Measurements from ENCODE around the gene TMOD3.
A peak's percentile ranks its signal among the peaks of the same experiment; 100 is the strongest.
"Not testable (repeated sequence)": the region's sequence is repeated elsewhere in the genome, so short reads cannot be mapped to it uniquely, and the experiment has no call there.

The TMOD3 gene

GRCh38 chr15:51884517-51885236 is 55.2 kb downstream of the TMOD3 start:
- no peak for TF ChIP-seq CTCF (conservative IDR thresholded peaks at IDR 0.05; ENCODE audit: low read depth, low read length)
- DNase-seq (ENCODE audit: low read depth): no peak
- H3K4me3 ChIP-seq (ENCODE audit: low read depth, low read length): no peak overlapping the region

GRCh38 chr15:51885758-51886157 is 56.3 kb downstream of the TMOD3 start:
- DNase-seq (ENCODE audit: low read depth); H3K4me3 ChIP-seq (ENCODE audit: low read depth, low read length): not testable (repeated sequence)

- no peak overlapping the region for H3K4me3 ChIP-seq (ENCODE audit: low read depth, low read length)
- DNase-seq (ENCODE audit: low read depth): peak; percentile 48
- TF ChIP-seq CTCF (conservative IDR thresholded peaks at IDR 0.05; ENCODE audit: low read depth, low read length): no peak
These were observed 58.6 kb downstream of the TMOD3 start for GRCh38 chr15:51887887-51888592.

- peak; percentile 64 for TF ChIP-seq CTCF (conservative IDR thresholded peaks at IDR 0.05; ENCODE audit: low read depth, low read length)
- no peak overlapping the region for H3K4me3 ChIP-seq (ENCODE audit: low read depth, low read length)
- peak; percentile 48 for DNase-seq (ENCODE audit: low read depth)
These were observed 59.2 kb downstream of the TMOD3 start for GRCh38 chr15:51888593-51889195.

GRCh38 chr15:51889486-51889885 is 60.0 kb downstream of the TMOD3 start:
- no peak overlapping the region for H3K4me3 ChIP-seq (ENCODE audit: low read depth, low read length)
- DNase-seq (ENCODE audit: low read depth): no peak
- no peak for TF ChIP-seq CTCF (conservative IDR thresholded peaks at IDR 0.05; ENCODE audit: low read depth, low read length)

- no peak for TF ChIP-seq CTCF (conservative IDR thresholded peaks at IDR 0.05; ENCODE audit: low read depth, low read length)
- DNase-seq (ENCODE audit: low read depth): no peak
- no peak overlapping the region for H3K4me3 ChIP-seq (ENCODE audit: low read depth, low read length)
These were observed 75.0 kb downstream of the TMOD3 start for GRCh38 chr15:51904421-51904820.

- TF ChIP-seq CTCF (conservative IDR thresholded peaks at IDR 0.05; ENCODE audit: low read depth, low read length): no peak
- DNase-seq (ENCODE audit: low read depth): no peak
- H3K4me3 ChIP-seq (ENCODE audit: low read depth, low read length): no peak overlapping the region
These were observed 75.5 kb downstream of the TMOD3 start for GRCh38 chr15:51904931-51905330.

Data from choroid plexus epithelial cell (primary cell).